ENCODE data around the gene RASGRP1. TPM values are rescaled to one million over a fixed set of nuclear protein-coding genes. Genes with fewer than 3 reads are reported as not detected.

The RASGRP1 gene
- total RNA-seq, 2 donors from 2014 or later = 7.0 to 8.8 TPM

- no peak for DNase-seq
- H3K27ac Mint-ChIP-seq = no peak overlapping the region
- H3K4me1 ChIP-seq (ENCODE audit: control insufficient read depth, insufficient read depth, low read length) = no peaks in the 10 kb centered on the region
- H3K9me3 ChIP-seq (ENCODE audit: control insufficient read depth, low read length) = no peaks in the 10 kb centered on the region
- no peaks in the 10 kb centered on the region for H3K4me1 Mint-ChIP-seq
- TF ChIP-seq, protein P1, sequence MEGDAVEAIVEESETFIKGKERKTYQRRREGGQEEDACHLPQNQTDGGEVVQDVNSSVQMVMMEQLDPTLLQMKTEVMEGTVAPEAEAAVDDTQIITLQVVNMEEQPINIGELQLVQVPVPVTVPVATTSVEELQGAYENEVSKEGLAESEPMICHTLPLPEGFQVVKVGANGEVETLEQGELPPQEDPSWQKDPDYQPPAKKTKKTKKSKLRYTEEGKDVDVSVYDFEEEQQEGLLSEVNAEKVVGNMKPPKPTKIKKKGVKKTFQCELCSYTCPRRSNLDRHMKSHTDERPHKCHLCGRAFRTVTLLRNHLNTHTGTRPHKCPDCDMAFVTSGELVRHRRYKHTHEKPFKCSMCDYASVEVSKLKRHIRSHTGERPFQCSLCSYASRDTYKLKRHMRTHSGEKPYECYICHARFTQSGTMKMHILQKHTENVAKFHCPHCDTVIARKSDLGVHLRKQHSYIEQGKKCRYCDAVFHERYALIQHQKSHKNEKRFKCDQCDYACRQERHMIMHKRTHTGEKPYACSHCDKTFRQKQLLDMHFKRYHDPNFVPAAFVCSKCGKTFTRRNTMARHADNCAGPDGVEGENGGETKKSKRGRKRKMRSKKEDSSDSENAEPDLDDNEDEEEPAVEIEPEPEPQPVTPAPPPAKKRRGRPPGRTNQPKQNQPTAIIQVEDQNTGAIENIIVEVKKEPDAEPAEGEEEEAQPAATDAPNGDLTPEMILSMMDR (conservative IDR thresholded peaks at IDR 0.05) = no peak
- H3K4me3 Mint-ChIP-seq = no peak overlapping the region
- H3K27me3 Mint-ChIP-seq (ENCODE audit: insufficient read depth) = no peaks in the 10 kb centered on the region
- peaks cover 13% of the 10 kb centered on the region for H3K36me3 ChIP-seq (ENCODE audit: control insufficient read depth, insufficient read depth, low read length)
- no peak overlapping the region for H3K9ac ChIP-seq (ENCODE audit: extremely low read depth, low read length, poor library complexity, severe bottlenecking)
- H3K36me3 Mint-ChIP-seq (ENCODE audit: low read depth) = no peaks in the 10 kb centered on the region
- H3K27ac ChIP-seq (ENCODE audit: low read depth, low read length) = no peak overlapping the region
- no peaks in the 10 kb centered on the region for H3K9me3 Mint-ChIP-seq
- no peaks in the 10 kb centered on the region for H3K27me3 ChIP-seq (ENCODE audit: control insufficient read depth, insufficient read depth, low read length, poor library complexity, severe bottlenecking)
- WGBS, 2 experiments (ENCODE audit: insufficient coverage in 1 of 2, insufficient read length in 1 of 2) = 92 to 100% methylated on average over 1 to 2 of the region's 2 CpGs
- no peak overlapping the region for H3K4me3 ChIP-seq (ENCODE audit: low read length)
These were observed 103.4 kb downstream of the RASGRP1 start for GRCh38 chr15:38461066-38461833.

DNA sequence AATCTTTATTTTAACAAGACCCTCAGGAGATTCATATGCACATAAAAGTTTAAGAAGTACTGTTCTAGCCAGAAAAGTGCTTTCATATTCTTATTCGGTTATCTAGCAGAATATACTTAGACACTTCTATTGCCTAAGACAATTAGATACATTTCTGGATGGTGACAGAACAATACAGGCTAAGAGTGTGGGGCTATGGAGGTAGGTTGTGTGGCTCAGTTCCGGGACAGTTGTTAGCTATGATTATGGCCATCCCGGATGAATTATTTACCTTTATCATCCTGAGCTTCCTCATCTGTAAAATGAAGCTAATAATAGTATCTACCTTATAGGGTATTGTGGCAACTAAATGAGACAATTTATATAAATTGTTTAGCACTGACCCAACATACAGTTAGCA is 104.1 kb downstream of the RASGRP1 start:
- Histone ChIP-seq H3K36me3 (ENCODE audit: control insufficient read depth, insufficient read depth, low read length) (peaks cover 6% of the 10 kb centered on the region), H3K27ac (ENCODE audit: low read depth, low read length) (no peak overlapping the region), H3K4me1 (ENCODE audit: control insufficient read depth, insufficient read depth, low read length) (no peaks in the 10 kb centered on the region), H3K4me3 (ENCODE audit: low read length) (no peak overlapping the region), H3K9me3 (ENCODE audit: control insufficient read depth, low read length) (no peaks in the 10 kb centered on the region), H3K27me3 (ENCODE audit: control insufficient read depth, insufficient read depth, low read length, poor library complexity, severe bottlenecking) (no peaks in the 10 kb centered on the region), H3K9ac (ENCODE audit: extremely low read depth, low read length, poor library complexity, severe bottlenecking) (no peak overlapping the region)
- WGBS, 2 experiments (ENCODE audit: insufficient coverage in 1 of 2, insufficient read length in 1 of 2) = 96% methylated on average over 2 of the region's 3 CpGs; no CpG with 5 or more reads in 1 of the 2 experiments
- DNase-seq = no peak
- Mint-ChIP-seq H3K4me3 (no peak overlapping the region), H3K4me1 (no peaks in the 10 kb centered on the region), H3K27me3 (ENCODE audit: insufficient read depth) (no peaks in the 10 kb centered on the region), H3K36me3 (ENCODE audit: low read depth) (no peaks in the 10 kb centered on the region), H3K9me3 (no peaks in the 10 kb centered on the region), H3K27ac (no peak overlapping the region)
- TF ChIP-seq, protein P1 (conservative IDR thresholded peaks at IDR 0.05) = no peak

GRCh38 chr15:38459480-38459879 is 105.1 kb downstream of the RASGRP1 start:
- H3K4me1 ChIP-seq (ENCODE audit: control insufficient read depth, insufficient read depth, low read length) = no peaks in the 10 kb centered on the region
- H3K9ac ChIP-seq (ENCODE audit: extremely low read depth, low read length, poor library complexity, severe bottlenecking) = no peak overlapping the region
- H3K9me3 Mint-ChIP-seq = no peaks in the 10 kb centered on the region
- 89 to 100% methylated on average over 3 to 6 of the region's 6 CpGs for WGBS, 2 experiments (ENCODE audit: insufficient coverage in 1 of 2, insufficient read length in 1 of 2)
- peaks cover 7% of the 10 kb centered on the region for H3K4me1 Mint-ChIP-seq
- H3K27me3 ChIP-seq (ENCODE audit: control insufficient read depth, insufficient read depth, low read length, poor library complexity, severe bottlenecking) = no peaks in the 10 kb centered on the region
- H3K27ac Mint-ChIP-seq = no peak overlapping the region
- no peak overlapping the region for H3K4me3 Mint-ChIP-seq
- TF ChIP-seq, protein P1 (conservative IDR thresholded peaks at IDR 0.05) = no peak
- H3K27me3 Mint-ChIP-seq (ENCODE audit: insufficient read depth) = no peaks in the 10 kb centered on the region
- no peaks in the 10 kb centered on the region for H3K36me3 ChIP-seq (ENCODE audit: control insufficient read depth, insufficient read depth, low read length)
- H3K9me3 ChIP-seq (ENCODE audit: control insufficient read depth, low read length) = no peaks in the 10 kb centered on the region
- H3K4me3 ChIP-seq (ENCODE audit: low read length) = no peak overlapping the region
- DNase-seq = no peak
- H3K36me3 Mint-ChIP-seq (ENCODE audit: low read depth) = no peaks in the 10 kb centered on the region
- H3K27ac ChIP-seq (ENCODE audit: low read depth, low read length) = no peak overlapping the region
